HG03432 (cell line): ENCODE measurements around the gene DUSP2.

Experiments
- ATAC-seq: cut with Tn5 transposase; IDR thresholded peaks from one replicate; pipeline ENCODE4 v1.9.1; 2021; ENCODE audit warnings: mild to moderate bottlenecking, moderate library complexity; ENCODE audit not compliant: unreplicated experiment

Gene DUSP2

GRCh38 chr2:96145036-96145847 lies at the start of gene DUSP2:
TSS of gene DUSP2 (minus strand) at chr2:96145440. CDS start at chr2:96145354, 86 bp downstream.
- ATAC-seq = peak; percentile 62

GRCh38 chr2:96191937-96192670 lies 46.9 kb upstream of the DUSP2 start:
- ATAC-seq = no peak

- ATAC-seq = no peak
Observed at GRCh38 chr2:96188821-96189526, 43.7 kb upstream of the DUSP2 start.

- ATAC-seq = no peak
Observed at GRCh38 chr2:96186562-96186961, 41.3 kb upstream of the DUSP2 start.

- ATAC-seq = no peak
Observed at GRCh38 chr2:96185516-96185915, 40.3 kb upstream of the DUSP2 start.

GRCh38 chr2:96184989-96185388 lies 39.7 kb upstream of the DUSP2 start:
- no peak for ATAC-seq

- ATAC-seq = no peak
Observed at GRCh38 chr2:96184188-96184587, 38.9 kb upstream of the DUSP2 start.

GRCh38 chr2:96181529-96181928 lies 36.3 kb upstream of the DUSP2 start:
- ATAC-seq = no peak

GRCh38 chr2:96180521-96180920 lies 35.3 kb upstream of the DUSP2 start:
- ATAC-seq = no peak

- no peak for ATAC-seq
Observed at GRCh38 chr2:96180002-96180401, 34.8 kb upstream of the DUSP2 start.

GRCh38 chr2:96176661-96177060 lies 31.4 kb upstream of the DUSP2 start:
- ATAC-seq = no peak

GRCh38 chr2:96175951-96176350 lies 30.7 kb upstream of the DUSP2 start:
- no peak for ATAC-seq

GRCh38 chr2:96174251-96175144 lies 29.3 kb upstream of the DUSP2 start:
- ATAC-seq = peak; percentile 72

- no peak for ATAC-seq
Observed at GRCh38 chr2:96171831-96172230, 26.6 kb upstream of the DUSP2 start.

GRCh38 chr2:96170626-96171025 lies 25.4 kb upstream of the DUSP2 start:
- ATAC-seq = no peak

GRCh38 chr2:96169868-96170507 lies 24.7 kb upstream of the DUSP2 start:
- no peak for ATAC-seq

GRCh38 chr2:96167407-96168013 lies 22.3 kb upstream of the DUSP2 start:
- ATAC-seq = no peak

GRCh38 chr2:96164459-96165184 lies 19.4 kb upstream of the DUSP2 start:
- peak; percentile 78 for ATAC-seq
